ENCODE measurements around the gene ZNF483.
"Not testable (repeated sequence)": the region's sequence is repeated elsewhere in the genome, so short reads cannot be mapped to it uniquely, and the experiment has no call there.

Gene ZNF483

GRCh38 chr9:111514967-111515366, 10.0 kb upstream of the ZNF483 start:
- Histone ChIP-seq H3K36me3 (ENCODE audit: insufficient read depth, low read length) (no peaks in the 10 kb centered on the region), H3K9me3 (ENCODE audit: control insufficient read depth, insufficient read depth, low read length) (peaks cover 3% of the 10 kb centered on the region; the same call in 1 of the 2 replicates)

DNA sequence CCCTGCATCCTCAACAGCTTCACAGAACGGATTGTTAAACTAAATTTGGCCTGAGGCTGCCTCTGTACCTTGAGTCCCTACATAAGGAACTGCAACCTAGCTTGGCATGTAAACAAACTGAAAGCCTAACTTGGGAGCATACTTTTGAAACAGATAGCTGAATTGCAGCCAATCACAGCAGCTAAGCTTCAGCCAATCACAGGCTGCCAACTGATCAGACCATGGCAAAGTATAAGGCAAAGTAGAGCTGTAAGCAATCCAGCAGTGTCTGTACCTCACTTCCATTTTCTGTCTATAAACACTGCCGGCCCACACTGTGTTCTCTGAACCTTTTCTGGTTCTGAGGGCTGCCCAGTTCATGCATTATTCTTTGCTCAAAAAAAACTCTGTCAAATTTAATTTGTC, 8.9 kb upstream of the ZNF483 start:
- Histone ChIP-seq H3K9me3 (ENCODE audit: control insufficient read depth, insufficient read depth, low read length) (peaks cover 3% of the 10 kb centered on the region; the same call in 1 of the 2 replicates), H3K36me3 (ENCODE audit: insufficient read depth, low read length) (no peaks in the 10 kb centered on the region), H3K4me1 (ENCODE audit: insufficient read depth, low read length) (no peaks in the 10 kb centered on the region), H3K9ac (ENCODE audit: low read depth, low read length) (no peak overlapping the region)

More at GRCh38 chr9:111514967-111515366, 10.0 kb upstream of the ZNF483 start:
- Histone ChIP-seq H3K4me1 (ENCODE audit: insufficient read depth, low read length) (no peaks in the 10 kb centered on the region), H3K9ac (ENCODE audit: low read depth, low read length) (no peak overlapping the region)

DNA sequence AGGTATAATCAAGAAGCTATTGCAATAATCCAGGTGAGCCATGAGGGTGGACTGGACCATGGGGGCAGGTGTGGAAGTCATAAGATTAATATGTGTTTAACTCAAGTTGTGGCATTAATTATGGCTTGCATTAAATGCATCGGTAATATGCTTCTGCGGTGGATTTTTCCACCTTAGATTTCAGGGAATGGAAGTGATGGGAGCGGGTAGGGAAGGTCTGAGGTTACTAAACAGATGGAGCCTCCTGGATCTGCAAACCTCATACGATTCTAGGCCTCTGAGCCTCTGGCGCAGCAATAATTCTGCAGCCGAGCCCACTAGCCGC, 286 bp upstream of the ZNF483 start:
- Histone ChIP-seq H3K9me3 (ENCODE audit: control insufficient read depth, insufficient read depth, low read length) (no peaks in the 10 kb centered on the region), H3K4me1 (ENCODE audit: insufficient read depth, low read length) (peaks cover 35% of the 10 kb centered on the region), H3K36me3 (ENCODE audit: insufficient read depth, low read length) (peaks cover 11% of the 10 kb centered on the region), H3K9ac (ENCODE audit: low read depth, low read length) (peak overlapping the region; percentile 81)

GRCh38 chr9:111527347-111527746, 2.4 kb downstream of the ZNF483 start:
- Histone ChIP-seq H3K9me3 (ENCODE audit: control insufficient read depth, insufficient read depth, low read length) (peaks cover 8% of the 10 kb centered on the region), H3K9ac (ENCODE audit: low read depth, low read length) (no peak overlapping the region), H3K36me3 (ENCODE audit: insufficient read depth, low read length) (peaks cover 31% of the 10 kb centered on the region), H3K4me1 (ENCODE audit: insufficient read depth, low read length) (peaks cover 39% of the 10 kb centered on the region)

DNA sequence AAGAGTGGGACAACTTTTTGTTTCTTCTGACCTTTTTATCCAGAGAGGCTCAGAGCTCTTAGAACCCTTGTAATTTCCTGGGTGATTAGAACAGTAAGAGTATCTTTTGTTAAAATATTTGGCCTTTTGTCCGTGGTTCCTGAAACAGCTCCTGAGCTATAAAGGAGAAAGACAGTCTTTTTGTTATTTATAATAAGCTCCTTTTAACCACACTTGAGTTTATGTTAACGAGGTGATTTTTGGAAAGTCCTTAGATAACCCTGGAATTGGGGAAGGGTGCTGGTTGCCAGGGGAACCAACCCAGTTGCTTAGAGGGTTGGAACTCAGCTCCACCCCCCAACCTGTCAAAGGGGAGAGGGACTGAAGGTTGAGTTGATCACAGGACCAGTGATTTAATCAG, 4.8 kb downstream of the ZNF483 start:
- peaks cover 23% of the 10 kb centered on the region for H3K9me3 ChIP-seq (ENCODE audit: control insufficient read depth, insufficient read depth, low read length)
- H3K36me3 ChIP-seq (ENCODE audit: insufficient read depth, low read length), result peaks cover 53% of the 10 kb centered on the region
- H3K4me1 ChIP-seq (ENCODE audit: insufficient read depth, low read length), result peaks cover 30% of the 10 kb centered on the region
- H3K9ac ChIP-seq (ENCODE audit: low read depth, low read length), result peak overlapping the region; percentile 5; the same call in 1 of the 2 replicates

- Histone ChIP-seq H3K9ac (ENCODE audit: low read depth, low read length) (no peak overlapping the region), H3K36me3 (ENCODE audit: insufficient read depth, low read length) (peaks cover 61% of the 10 kb centered on the region), H3K9me3 (ENCODE audit: control insufficient read depth, insufficient read depth, low read length) (peaks cover 37% of the 10 kb centered on the region), H3K4me1 (ENCODE audit: insufficient read depth, low read length) (peaks cover 30% of the 10 kb centered on the region)
These were observed 6.7 kb downstream of the ZNF483 start for GRCh38 chr9:111531716-111532115.

DNA sequence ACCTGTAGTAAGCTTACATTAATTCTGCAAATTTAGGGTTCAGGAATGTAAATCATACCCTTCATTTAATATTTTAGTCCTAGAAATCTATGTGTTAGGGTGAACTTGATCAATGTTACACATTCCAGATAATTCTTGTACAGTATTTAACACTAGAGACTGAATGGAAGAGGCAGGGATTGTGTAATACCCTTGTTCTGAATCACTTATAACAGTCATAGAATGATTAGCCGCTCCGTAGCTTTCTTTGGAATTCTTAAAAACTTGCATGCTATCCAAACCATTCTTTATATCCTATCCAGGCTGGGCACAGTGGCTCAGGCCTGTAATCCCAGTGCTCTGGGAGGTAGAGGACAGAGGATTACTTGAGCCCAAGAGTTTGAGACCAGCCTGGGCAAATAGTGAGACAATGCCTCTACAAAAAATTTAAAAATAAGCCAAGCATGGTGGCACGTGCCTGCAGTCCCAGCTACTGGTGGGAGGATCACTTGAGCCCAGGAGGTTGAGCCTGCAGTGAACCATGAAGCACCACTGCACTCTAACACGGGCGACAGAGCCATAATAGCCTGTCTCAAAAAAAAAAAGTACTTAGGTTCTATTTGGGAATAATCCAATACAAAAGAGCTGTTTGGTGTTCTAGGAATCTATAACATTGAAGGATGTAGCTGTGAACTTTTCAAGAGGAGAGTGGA, 8.3 kb downstream of the ZNF483 start:
- H3K36me3 ChIP-seq (ENCODE audit: insufficient read depth, low read length), result peaks cover 65% of the 10 kb centered on the region
- H3K9me3 ChIP-seq (ENCODE audit: control insufficient read depth, insufficient read depth, low read length), result peaks cover 48% of the 10 kb centered on the region

DNA sequence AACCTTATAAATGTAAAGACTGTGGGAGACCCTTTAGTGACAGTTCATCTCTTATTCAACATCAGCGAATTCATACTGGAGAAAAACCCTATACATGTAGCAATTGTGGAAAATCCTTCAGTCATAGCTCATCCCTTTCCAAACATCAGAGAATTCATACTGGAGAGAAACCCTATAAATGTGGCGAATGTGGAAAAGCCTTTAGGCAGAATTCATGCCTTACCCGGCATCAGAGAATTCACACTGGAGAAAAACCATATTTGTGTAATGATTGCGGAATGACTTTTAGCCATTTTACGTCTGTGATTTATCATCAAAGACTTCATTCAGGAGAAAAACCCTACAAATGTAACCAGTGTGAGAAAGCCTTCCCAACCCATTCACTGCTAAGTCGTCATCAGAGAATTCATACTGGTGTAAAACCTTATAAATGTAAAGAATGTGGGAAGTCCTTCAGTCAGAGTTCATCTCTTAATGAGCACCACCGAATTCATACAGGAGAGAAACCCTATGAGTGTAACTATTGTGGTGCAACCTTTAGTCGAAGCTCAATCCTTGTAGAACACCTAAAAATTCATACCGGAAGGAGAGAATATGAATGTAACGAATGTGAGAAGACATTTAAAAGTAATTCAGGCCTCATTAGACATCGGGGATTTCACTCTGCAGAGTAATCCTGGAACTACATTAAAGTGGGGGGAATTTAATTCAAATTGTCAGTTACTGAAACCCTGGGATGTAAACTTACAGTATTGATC, 17.7 kb downstream of the ZNF483 start:
- no peak overlapping the region for H3K9ac ChIP-seq (ENCODE audit: low read depth, low read length)
- peaks cover 79% of the 10 kb centered on the region for H3K36me3 ChIP-seq (ENCODE audit: insufficient read depth, low read length)
- H3K4me1 ChIP-seq (ENCODE audit: insufficient read depth, low read length), result no peaks in the 10 kb centered on the region
- H3K9me3 ChIP-seq (ENCODE audit: control insufficient read depth, insufficient read depth, low read length), result peaks cover 94% of the 10 kb centered on the region

More for the DNA sequence above, 8.3 kb downstream of the ZNF483 start:
- Histone ChIP-seq H3K4me1 (ENCODE audit: insufficient read depth, low read length) (peaks cover 16% of the 10 kb centered on the region), H3K9ac (ENCODE audit: low read depth, low read length) (no peak overlapping the region)

GRCh38 chr9:111548623-111549022, 23.6 kb downstream of the ZNF483 start:
- Histone ChIP-seq H3K36me3 (ENCODE audit: insufficient read depth, low read length) (peaks cover 60% of the 10 kb centered on the region), H3K9ac (ENCODE audit: low read depth, low read length) (no peak overlapping the region), H3K9me3 (ENCODE audit: control insufficient read depth, insufficient read depth, low read length) (peaks cover 72% of the 10 kb centered on the region), H3K4me1 (ENCODE audit: insufficient read depth, low read length) (no peaks in the 10 kb centered on the region)

DNA sequence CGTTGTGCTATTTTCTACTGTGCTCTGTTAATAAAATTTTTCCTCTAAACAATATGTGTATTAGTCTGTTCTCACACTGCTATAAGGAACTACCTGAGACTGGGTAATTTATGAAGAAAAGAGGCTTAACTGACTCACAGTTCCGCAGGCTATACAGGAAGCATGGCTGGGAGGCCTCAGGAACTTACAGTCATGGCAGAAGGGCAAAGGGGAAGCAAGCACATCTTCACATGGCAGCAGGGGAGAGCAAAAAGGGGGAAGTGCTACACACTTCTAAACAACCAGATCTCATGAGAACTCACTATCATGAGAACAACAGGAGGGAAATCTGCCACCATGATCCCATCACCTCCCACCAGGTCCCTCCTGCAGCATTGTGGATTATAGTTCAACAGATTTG, 30.4 kb downstream of the ZNF483 start:
- not testable (repeated sequence) for H3K4me1 ChIP-seq (ENCODE audit: insufficient read depth, low read length); H3K9ac ChIP-seq (ENCODE audit: low read depth, low read length)
- Histone ChIP-seq H3K9me3 (ENCODE audit: control insufficient read depth, insufficient read depth, low read length) (peaks cover 25% of the 10 kb centered on the region), H3K36me3 (ENCODE audit: insufficient read depth, low read length) (peaks cover 12% of the 10 kb centered on the region)

- peaks cover 18% of the 10 kb centered on the region; the same call in 1 of the 2 replicates for H3K9me3 ChIP-seq (ENCODE audit: control insufficient read depth, insufficient read depth, low read length)
- H3K9ac ChIP-seq (ENCODE audit: low read depth, low read length), result no peak overlapping the region
- no peaks in the 10 kb centered on the region for H3K4me1 ChIP-seq (ENCODE audit: insufficient read depth, low read length)
- peaks cover 10% of the 10 kb centered on the region; the same call in 1 of the 2 replicates for H3K36me3 ChIP-seq (ENCODE audit: insufficient read depth, low read length)
These were observed 34.1 kb downstream of the ZNF483 start for GRCh38 chr9:111559000-111559610.

DNA sequence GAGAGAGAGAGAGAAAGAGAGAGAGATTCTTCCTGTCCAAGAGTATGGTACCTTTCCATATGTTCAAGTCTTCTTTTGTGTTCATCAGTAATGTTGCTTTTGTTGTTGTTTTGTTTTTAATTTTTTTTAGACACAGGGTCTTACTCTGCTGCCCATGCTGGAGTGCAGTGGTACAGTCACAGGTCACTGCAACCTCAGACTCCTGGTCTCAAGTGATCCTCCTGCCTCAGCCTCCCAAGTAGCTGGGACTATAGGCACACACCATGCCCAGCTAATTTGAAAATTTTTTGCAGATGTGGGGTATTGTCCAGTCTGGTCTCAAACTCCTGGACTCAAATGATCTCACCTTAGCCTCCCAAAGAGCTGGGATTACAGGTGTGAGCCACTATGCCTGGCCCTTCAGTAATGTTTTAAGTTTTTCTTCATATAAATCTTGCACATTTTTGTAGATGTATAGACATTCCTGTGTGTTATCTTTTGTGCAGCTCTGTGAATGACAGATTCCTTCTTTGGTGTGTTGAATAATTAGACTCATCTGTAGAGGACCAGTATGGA, 36.3 kb downstream of the ZNF483 start:
- Histone ChIP-seq H3K9ac (ENCODE audit: low read depth, low read length) (no peak overlapping the region), H3K4me1 (ENCODE audit: insufficient read depth, low read length) (no peaks in the 10 kb centered on the region), H3K9me3 (ENCODE audit: control insufficient read depth, insufficient read depth, low read length) (peaks cover 6% of the 10 kb centered on the region; the same call in 1 of the 2 replicates), H3K36me3 (ENCODE audit: insufficient read depth, low read length) (peaks cover 8% of the 10 kb centered on the region)

- Histone ChIP-seq H3K4me1 (ENCODE audit: insufficient read depth, low read length) (no peaks in the 10 kb centered on the region), H3K9ac (ENCODE audit: low read depth, low read length) (no peak overlapping the region), H3K9me3 (ENCODE audit: control insufficient read depth, insufficient read depth, low read length) (peaks cover 12% of the 10 kb centered on the region), H3K36me3 (ENCODE audit: insufficient read depth, low read length) (peaks cover 34% of the 10 kb centered on the region)
These were observed 41.3 kb downstream of the ZNF483 start for GRCh38 chr9:111566234-111566633.

GRCh38 chr9:111568127-111568526, 43.1 kb downstream of the ZNF483 start:
- H3K9ac ChIP-seq (ENCODE audit: low read depth, low read length); H3K4me1 ChIP-seq (ENCODE audit: insufficient read depth, low read length): not testable (repeated sequence)
- H3K9me3 ChIP-seq (ENCODE audit: control insufficient read depth, insufficient read depth, low read length), result peaks cover 12% of the 10 kb centered on the region
- peaks cover 28% of the 10 kb centered on the region for H3K36me3 ChIP-seq (ENCODE audit: insufficient read depth, low read length)

Data from ES-I3 (cell line).